Globus pallidus (tissue), 1 donor: ENCODE measurements around the gene TCAIM.
"Not testable (repeated sequence)": the region's sequence is repeated elsewhere in the genome, so short reads cannot be mapped to it uniquely, and the experiment has no call there.

ENCODE experiments used
- DNase-seq: peaks from one replicate; pipeline ENCODE4 v3.0.0-alpha.2; 2015; ENCODE audit warnings: low spot score

Gene TCAIM

GRCh38 chr3:44343421-44343820, 4.9 kb downstream of the TCAIM start:
- no peak for DNase-seq

- not testable (repeated sequence) for DNase-seq
Observed at GRCh38 chr3:44346590-44346989, 8.0 kb downstream of the TCAIM start.

DNA sequence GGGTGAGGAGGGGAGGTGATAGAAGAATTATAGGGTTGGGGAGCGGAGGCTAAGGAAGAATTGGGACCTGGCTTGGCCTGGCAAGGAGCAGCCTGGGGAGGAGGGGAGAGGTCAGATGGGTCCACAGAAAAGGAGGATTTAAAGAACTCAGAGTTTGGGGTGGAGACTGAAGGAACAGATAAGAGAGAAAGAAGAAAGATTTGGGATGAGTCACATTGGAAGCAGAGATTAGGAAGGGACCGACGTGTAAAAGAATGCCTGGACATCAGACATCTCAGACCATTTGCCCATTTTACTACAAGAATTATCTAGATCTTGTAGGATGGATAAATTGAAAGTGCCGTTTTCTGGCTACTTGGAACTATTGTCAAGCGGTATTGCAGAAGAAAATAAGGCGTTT, 10.4 kb downstream of the TCAIM start:
- DNase-seq = no peak

DNA sequence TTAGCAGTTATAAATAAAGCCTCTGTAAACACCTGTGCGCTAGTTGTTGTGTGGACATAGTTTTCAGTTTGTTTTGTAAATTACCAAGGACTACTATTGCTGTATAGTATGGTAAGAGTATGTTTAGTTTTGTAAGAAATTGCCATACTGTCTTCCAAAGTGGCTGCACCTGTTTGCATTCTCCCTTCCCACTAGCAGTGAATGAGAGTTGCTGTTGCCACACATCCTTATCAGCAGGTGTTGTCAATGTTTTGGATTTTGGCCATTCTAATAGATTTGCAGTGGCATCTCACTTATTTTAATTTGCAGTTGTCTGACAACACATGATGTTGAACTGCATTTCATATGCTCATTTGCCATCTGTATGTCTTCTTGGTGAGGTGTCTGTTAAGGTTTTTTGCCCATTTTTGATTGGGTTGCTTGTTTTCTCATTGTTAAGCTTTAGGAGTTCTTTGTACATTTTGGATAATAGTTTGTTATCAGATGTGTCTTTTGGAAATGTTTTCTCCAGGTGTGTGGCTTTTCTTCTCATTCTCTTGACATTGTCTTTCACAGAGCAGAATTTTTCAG, 14.9 kb downstream of the TCAIM start:
- DNase-seq = no peak

GRCh38 chr3:44355362-44356033, 16.9 kb downstream of the TCAIM start:
- DNase-seq = no peak

DNA sequence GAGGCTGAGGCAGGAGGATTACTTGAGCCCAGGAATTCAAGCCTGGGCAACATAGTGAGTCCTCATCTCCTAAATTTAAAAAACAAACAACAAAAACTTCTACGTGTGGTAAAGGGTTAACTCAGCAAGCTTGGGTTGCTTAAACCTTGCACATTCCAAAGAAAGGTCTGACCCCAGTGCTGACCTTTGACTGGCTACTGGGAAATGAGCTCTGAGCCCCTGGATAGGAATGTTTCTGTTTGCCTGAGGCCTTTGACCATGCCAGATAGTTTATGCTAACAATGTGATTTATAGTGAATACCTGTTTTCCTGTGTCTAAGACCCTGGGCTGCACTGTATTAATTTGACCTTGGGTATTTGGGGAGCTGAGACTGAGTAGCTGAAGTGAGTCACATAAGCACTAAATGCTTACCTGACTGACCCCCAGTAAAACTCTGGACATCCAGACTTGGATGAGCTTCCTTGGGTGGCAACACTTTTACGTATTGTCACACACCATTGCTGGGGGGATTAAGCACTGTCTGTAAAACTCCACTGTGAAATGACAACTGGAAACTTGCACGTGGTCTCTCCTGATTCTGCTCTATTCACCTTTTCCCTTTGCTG, 20.7 kb downstream of the TCAIM start:
- DNase-seq = no peak

DNA sequence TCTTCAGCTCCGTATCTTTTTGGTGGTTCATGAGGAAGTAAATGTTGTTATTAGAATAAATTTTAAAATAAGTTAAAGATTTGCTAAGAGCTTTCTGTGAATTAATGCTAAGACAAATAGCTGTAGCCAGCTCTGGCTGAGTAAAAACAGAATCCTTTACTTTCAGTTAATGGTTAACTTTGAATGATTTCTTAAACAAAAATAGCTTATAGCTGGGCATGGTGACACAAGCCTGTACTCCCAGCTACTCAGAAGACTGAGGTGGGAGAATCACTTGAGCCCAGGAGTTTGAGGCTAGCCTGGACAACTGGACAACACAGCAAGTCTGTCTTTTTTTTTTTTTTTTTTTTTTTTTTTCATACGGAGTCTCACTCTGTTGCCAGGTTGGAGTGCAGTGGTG, 25.0 kb downstream of the TCAIM start:
- no peak for DNase-seq

GRCh38 chr3:44365952-44366351, 27.4 kb downstream of the TCAIM start:
- DNase-seq = no peak

- no peak for DNase-seq
Observed at GRCh38 chr3:44375450-44375849, 36.9 kb downstream of the TCAIM start.

- DNase-seq = no peak
Observed at GRCh38 chr3:44387404-44387803, 48.8 kb downstream of the TCAIM start.

- no peak for DNase-seq
Observed at GRCh38 chr3:44392489-44392888, 53.9 kb downstream of the TCAIM start.

- no peak for DNase-seq
Observed at GRCh38 chr3:44395714-44396113, 57.1 kb downstream of the TCAIM start.

GRCh38 chr3:44396200-44397171, 57.9 kb downstream of the TCAIM start:
- DNase-seq = no peak

GRCh38 chr3:44398271-44398670, 59.7 kb downstream of the TCAIM start:
- not testable (repeated sequence) for DNase-seq

DNA sequence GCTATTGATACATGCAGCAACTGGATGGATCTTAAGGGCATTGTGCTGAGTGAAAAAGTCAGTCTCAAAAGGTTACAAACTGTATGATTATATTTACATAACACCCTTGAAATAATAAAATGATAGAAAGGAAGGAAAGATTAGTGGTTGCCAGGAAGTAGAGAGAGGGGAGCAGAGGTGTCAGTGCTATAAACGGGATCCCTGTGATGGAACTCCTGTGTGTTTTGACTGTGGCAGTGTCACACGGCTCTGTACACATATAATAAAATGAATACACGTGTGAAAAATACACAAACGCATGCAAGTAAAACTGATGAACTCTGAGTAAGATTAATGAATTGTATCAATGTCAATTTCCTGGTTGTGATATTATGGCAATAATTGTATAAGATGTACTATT, 60.3 kb downstream of the TCAIM start:
- DNase-seq = no peak

GRCh38 chr3:44400771-44401170, 62.2 kb downstream of the TCAIM start:
- no peak for DNase-seq

DNA sequence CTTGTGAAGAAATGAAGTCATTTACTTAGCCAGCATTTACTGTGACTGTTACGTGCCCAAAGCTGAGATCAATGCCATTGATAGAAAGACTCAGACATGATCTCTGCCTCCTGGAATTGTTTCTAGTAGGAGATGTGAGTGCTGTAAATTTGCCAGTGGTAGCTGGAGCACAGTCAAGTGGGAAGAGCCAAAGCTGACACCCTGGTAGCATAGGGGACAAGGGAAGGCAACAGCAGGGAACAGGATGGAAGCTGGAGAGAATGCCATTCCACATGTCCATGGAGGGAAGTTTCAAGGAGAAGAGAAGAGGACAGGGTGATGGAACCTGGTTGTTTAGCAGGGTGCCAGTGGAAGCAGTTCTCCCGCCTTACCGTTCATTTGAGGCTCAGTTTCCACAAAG, 64.0 kb downstream of the TCAIM start:
- DNase-seq = no peak

DNA sequence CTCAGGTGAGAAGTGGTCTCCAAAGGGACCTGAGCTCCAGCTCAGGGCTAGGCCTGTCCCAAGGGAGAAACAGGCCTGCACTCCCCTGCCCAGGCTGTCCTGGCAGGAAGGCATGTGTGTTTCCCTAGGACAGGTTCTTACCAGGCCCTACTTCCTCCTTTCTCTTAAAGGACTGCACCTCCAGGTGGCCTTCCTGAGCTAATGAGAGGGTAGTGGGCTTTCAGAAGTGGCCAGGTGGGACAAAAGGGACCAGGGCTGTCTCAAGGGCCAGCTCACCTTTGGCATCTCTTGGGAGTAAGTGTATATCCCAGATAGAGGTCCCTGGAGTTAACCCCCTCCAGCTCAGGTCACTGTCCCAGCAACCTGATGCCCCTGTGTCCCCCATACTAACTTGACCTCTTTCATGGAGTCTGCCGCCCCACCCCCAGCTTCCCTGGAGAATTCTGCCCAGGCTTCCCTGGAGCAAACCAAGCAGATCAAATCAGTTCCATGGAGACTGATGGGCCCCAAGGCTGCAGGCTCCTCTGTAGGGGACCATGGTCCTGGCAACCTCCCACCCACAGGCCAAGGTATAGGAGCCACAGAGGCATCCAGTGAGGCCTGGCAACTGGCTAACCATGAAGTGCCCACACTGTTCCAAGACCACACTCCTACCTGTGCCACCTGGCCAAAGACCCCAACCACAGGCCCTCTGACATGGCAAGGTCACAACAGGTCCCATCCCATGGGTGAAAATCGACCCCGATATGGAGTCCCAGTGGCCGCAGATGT, 71.3 kb downstream of the TCAIM start:
- no peak for DNase-seq

GRCh38 chr3:44411031-44411645, 72.6 kb downstream of the TCAIM start:
- no peak for DNase-seq

DNA sequence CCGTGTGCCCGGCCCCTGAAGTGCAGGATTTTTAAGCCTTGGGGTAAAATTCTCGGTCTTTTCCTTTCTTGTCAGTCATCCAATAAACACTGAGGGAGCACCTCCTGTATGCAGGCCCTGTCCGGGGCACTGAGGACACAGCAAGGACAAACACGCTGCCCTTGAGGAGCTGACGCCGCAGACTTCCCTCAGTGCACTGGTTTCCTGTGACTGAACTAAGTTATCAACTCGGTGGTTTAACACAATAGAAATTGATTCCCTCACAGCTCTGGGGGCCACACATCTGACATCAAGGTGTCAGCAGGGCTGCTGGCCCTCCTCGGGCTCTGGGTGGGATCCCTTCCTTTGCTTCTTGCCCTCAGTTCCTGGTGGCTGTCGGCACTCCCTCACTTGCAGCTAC, 73.8 kb downstream of the TCAIM start:
- DNase-seq = no peak

DNA sequence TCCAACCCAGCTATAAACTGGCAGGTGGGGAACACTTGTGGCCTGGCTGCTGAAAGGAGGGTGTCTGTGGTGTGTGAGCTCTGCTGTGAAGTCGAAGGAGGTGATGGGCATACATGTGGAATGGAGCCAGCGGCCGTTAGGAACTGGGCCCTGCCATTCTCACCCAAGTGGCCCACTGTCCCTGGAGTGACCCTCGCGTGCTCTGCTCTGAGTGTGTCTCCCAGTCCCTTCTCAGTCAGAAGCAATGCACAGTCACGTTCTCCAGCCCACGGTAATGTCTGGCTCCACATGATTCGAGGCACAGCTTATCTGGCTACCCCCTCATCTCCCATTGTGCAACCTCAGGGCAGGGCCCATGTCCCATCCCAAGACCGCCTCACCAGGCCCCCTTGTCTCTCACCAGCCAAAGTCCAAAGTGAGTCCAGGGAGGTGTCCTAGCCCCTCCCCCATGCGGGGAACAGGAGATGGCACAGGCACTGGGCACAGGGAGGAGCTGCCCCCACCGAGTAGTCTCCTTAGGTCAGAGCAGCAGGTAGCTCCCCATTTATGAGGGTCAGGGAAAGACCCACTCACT, 76.0 kb downstream of the TCAIM start:
- no peak for DNase-seq
